Type B pancreatic cell (in vitro differentiated cells): ENCODE results near the gene KIF6. TPM values are rescaled to one million over a fixed set of nuclear protein-coding genes. Genes with fewer than 3 reads are reported as not detected.

ENCODE experiments used
- DNase-seq: peaks from one replicate; pipeline ENCODE4 v3.0.0; 2021; ENCODE audit warnings: mixed read lengths; ENCODE audit not compliant: unreplicated experiment; ENCODE audit errors: extremely low spot score
- H3K27ac Mint-ChIP-seq: 2 replicates; pipeline ENCODE4 v1.8.0; 2021; ENCODE audit warnings: mild to moderate bottlenecking, mixed read lengths
- H3K27me3 Mint-ChIP-seq: 2 replicates; pipeline ENCODE4 v1.8.0; 2021; ENCODE audit warnings: mixed read lengths
- H3K36me3 Mint-ChIP-seq: 2 replicates; pipeline ENCODE4 v1.8.0; 2021; ENCODE audit warnings: mixed read lengths
- H3K4me1 Mint-ChIP-seq: one replicate; pipeline ENCODE4 v1.8.0; 2021; ENCODE audit warnings: mixed read lengths; ENCODE audit not compliant: unreplicated experiment
- H3K4me3 Mint-ChIP-seq: 2 replicates; pipeline ENCODE4 v1.8.0; 2021; ENCODE audit warnings: mild to moderate bottlenecking, mixed read lengths
- H3K9me3 Mint-ChIP-seq: 2 replicates; pipeline ENCODE4 v1.8.0; 2021; ENCODE audit warnings: mixed read lengths
- CTCF ChIP-seq: fragments of 200-600 bp; sonication (generic); conservative IDR thresholded peaks from 2 replicates; pipeline ENCODE4 v1.5.0; 2021; ENCODE audit warnings: antibody characterized with exemption, mild to moderate bottlenecking
- total RNA-seq: library from RNA; stranded (reverse); gene quantifications from 2 replicates; pipeline ENCODE4 v1.2.1, GENCODE V29; 2021; ENCODE audit warnings: low replicate concordance

The KIF6 gene
- total RNA-seq, 1 donor from 2014 or later, result 3.3 TPM

DNA sequence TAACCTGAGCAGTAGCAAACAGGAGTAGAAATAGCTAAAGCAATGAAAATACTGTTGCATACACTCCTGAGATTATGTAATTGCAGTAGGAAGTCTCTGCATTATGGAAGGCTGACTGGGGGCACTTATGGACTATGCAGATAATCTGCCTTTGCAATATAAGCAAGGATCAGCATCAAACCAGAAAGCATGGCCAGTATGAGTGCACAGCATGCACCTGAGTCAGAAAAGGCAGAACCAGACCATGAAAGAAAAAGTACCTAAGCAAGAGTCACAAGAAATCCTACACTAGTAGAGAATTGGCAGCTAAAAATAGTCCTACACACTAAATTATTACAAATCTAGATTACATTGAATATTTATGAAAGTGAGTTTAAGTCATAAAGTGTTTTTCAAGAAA, 164.3 kb downstream of the KIF6 start:
- Mint-ChIP-seq H3K9me3 (no peaks in the 10 kb centered on the region), H3K36me3 (no peaks in the 10 kb centered on the region), H3K27me3 (no peaks in the 10 kb centered on the region), H3K4me1 (no peaks in the 10 kb centered on the region), H3K4me3 (no peak overlapping the region), H3K27ac (no peak overlapping the region)
- TF ChIP-seq CTCF, result no peak
- no peak for DNase-seq

DNA sequence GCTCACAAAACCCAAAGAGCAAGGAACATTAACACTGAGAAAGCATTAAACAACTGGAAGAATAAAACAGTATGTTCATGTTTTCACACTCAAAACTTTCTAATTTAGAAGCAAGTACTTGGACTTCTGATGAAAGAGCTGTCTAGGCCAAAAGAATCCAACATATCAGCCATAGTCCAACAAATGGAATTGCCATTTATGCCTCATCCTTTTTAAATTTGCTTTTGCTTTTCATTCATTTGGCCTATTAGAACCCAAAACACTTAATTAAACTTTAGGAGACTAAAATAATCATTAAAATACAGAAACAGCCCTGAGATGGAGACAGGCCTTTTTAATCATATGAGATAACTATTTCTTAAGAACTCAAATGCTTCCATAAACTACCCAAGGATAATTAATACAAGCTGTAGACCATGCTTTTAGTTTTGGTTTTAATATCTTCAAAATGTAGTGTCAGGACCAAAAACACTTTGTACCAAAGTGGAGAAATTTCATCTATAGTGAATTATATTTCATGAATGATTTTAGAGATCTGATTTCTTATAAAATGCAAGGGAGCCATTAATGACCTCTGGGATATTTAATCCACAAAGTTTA, 166.5 kb downstream of the KIF6 start:
- no peak for DNase-seq
- Mint-ChIP-seq H3K4me3 (no peak overlapping the region), H3K27ac (no peak overlapping the region), H3K9me3 (no peaks in the 10 kb centered on the region), H3K36me3 (no peaks in the 10 kb centered on the region), H3K4me1 (no peaks in the 10 kb centered on the region), H3K27me3 (no peaks in the 10 kb centered on the region)
- TF ChIP-seq CTCF, result no peak

- Mint-ChIP-seq H3K27ac (no peak overlapping the region), H3K4me1 (no peaks in the 10 kb centered on the region), H3K36me3 (no peaks in the 10 kb centered on the region), H3K27me3 (no peaks in the 10 kb centered on the region), H3K4me3 (no peak overlapping the region), H3K9me3 (no peaks in the 10 kb centered on the region)
- no peak for TF ChIP-seq CTCF
- DNase-seq, result no peak
Observed at GRCh38 chr6:39558079-39558478, 167.1 kb downstream of the KIF6 start.

- Mint-ChIP-seq H3K27me3 (no peaks in the 10 kb centered on the region), H3K9me3 (no peaks in the 10 kb centered on the region), H3K36me3 (no peaks in the 10 kb centered on the region), H3K27ac (no peak overlapping the region), H3K4me3 (no peak overlapping the region), H3K4me1 (no peaks in the 10 kb centered on the region)
- TF ChIP-seq CTCF, result no peak
- no peak for DNase-seq
Observed at GRCh38 chr6:39555136-39555535, 170.1 kb downstream of the KIF6 start.

DNA sequence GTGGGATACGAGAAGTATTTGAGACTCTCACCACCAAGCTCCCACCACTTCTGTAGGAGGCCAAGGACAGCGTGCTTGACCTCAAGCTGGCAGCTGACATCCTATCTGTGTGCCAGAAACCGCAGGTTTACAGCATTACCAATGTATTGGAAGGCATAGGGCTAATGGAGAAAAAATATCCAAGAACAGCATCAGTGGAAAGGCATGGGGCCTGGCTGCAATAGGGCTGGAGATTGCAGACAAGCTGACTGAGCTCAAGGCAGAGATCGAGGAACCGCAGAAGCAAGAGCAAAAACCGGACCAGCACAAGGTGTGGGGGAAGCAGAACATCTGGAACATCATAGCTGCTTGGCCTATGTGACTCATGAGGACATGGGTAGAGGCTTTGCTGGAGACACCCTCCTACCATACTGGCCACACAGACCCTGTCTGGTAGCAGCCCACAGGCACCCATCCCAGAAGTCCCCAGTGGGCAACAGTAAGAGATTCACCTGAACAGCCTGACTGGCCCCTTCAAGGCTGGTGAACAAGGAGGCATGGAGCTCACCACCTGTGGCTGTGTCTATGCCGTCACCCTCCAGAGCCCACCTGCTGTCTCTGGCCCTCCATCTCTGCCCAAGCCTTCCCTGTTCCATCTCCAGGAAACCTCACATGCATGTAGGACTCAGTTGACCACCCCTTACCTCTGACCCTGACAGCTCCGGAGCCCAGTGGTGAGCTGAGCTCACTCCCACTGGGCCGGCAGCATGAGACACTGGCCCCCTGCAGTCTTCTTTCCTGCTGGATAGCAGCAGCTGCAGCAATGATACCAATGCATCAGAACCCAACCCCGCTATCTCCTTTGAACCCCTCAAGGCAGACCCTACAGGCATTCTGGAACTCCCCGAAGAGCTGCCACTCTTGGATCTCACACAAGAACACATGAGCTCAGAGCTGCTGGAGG, 171.1 kb downstream of the KIF6 start:
- TF ChIP-seq CTCF, result no peak
- Mint-ChIP-seq H3K4me1 (no peaks in the 10 kb centered on the region), H3K27me3 (peaks cover 2% of the 10 kb centered on the region), H3K9me3 (no peaks in the 10 kb centered on the region), H3K27ac (no peak overlapping the region), H3K4me3 (no peak overlapping the region), H3K36me3 (no peaks in the 10 kb centered on the region)
- DNase-seq, result no peak
